NCI-H2171 (cell line): ENCODE results near the gene BPIFA2.
"Not testable (repeated sequence)": the region's sequence is repeated elsewhere in the genome, so short reads cannot be mapped to it uniquely, and the experiment has no call there.

Source experiments
- DNase-seq: peaks from one replicate; lab custom pipeline; 2025; lab: John Stamatoyannopoulos, UW

The BPIFA2 gene

DNA sequence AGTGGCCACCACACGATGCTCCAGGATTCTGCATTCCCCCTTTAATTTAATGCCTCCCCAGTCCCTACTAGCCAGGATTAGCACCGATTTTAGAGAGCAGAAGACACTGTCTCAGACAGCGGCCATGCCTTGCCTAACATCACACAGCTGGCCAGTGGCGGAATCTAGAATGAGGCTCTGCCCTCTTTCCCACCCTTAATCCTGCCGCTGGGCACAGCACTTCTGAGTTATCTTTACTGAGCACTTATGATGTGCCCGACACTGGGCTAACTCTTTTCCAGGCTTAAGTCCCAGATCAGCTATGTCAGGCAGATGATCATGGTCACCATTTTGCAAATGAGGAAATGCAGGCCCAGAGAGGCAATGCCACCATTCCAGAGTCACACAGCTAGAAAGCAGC lies 5.6 kb upstream of the BPIFA2 start:
- DNase-seq = no peak

DNA sequence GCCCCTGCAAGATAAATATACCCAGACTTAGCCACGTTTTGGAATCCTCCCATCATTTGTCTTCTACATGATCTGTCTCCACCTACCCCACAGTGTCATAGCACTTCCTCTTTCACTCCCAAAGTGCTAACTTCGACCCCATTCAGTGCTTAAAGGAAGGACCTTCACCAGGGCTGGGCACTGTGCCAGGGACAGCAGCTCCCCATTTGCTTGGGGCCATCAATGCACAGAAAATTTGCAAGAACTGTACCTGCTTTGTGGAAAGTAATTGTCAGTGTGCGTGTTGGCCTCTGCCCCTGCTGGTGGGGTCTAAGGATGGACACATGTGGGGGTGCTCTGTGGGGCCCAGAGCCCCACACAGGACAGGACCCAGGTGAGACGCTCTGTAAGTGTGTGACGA lies 5.2 kb upstream of the BPIFA2 start:
- DNase-seq = no peak

DNA sequence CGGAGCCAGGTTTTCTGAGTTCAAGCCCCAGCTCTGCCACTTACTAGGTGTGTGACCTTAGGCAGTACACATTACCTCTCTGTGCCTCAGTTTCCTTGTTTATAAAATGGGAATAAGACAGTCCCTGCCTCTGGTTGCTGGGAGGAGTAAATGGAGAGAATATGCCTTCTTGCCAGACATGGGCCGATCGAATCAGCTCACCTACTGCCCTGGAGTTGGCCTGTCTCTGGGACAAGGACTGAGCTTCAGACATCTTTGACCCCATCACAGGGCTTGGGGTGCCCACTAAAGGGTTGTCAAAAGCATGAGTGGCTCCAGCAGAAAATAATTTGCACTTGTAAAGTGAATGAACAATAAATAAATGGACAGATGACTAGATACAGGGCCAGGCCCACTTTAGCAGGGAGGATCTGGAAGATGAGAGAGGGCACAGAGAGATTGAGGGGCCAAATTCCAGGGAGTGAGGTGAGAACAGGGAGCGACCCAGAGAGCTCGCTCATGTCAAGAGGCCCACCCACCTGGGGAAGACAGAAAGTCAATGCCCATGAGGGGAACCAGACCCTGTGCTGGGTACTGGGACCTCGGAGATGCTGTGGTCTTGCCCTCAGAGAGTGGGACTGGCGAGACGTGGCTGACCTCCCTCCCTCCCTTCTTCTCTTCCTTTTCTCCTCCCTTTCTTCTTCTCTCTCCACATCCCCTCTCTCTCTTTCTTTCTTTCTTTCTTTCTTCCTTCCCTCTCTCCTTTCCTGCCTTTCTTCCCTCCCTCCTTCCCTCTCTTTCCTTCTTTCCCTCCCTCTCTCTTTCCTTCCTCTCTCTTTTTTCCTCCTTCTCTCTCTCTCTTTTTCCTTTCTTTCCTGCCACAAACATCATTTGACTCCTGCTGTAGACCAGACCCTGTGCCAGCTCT lies 3.9 kb upstream of the BPIFA2 start:
- no peak for DNase-seq

DNA sequence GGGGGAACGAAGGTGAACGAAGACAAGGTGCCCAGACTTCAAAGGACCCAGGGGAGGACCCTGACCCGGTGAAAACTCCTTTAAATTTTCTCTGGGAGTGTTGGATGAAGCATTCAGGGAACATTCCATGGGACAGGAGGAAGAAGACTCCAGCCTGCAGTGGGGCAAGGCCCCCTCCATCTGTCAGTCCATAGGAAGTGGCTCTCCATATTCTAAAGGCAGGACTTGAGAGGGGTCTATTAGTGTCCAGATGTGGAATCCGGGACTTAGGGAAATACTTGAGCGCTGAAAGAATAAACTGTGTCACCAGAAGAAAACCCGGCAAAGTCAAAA lies 3.2 kb upstream of the BPIFA2 start:
- no peak for DNase-seq

DNA sequence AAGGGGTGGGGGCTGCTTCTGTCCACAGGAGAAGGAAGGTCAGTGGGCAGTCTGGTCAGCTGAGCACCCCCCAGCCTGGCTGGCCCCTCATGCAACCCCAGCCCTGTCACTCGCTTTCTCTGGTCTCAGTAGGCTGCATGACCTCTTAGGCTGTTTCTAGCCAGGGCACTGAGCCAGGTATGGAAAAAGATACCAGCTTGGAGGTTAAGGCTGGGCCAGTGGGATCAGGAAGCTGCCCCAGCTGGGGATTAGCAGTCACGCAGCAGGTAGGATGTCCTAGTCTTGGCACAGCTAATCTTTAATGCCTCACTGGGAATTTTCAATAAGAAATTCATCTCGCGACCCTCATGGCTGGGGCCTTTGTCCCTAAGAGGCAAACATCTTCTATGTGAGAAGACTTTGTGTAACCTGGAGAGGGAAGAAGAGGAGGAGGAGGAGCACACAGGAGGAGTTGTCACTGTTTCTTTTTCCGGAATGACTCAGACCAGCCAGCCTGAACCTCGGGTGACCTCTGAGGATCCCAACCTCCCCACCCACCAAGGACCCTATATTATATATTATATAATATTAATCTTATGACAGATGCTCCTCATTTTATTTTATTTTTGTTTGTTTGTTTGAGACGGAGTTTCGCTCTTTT lies 2.4 kb upstream of the BPIFA2 start:
- peak; percentile 14 for DNase-seq

DNA sequence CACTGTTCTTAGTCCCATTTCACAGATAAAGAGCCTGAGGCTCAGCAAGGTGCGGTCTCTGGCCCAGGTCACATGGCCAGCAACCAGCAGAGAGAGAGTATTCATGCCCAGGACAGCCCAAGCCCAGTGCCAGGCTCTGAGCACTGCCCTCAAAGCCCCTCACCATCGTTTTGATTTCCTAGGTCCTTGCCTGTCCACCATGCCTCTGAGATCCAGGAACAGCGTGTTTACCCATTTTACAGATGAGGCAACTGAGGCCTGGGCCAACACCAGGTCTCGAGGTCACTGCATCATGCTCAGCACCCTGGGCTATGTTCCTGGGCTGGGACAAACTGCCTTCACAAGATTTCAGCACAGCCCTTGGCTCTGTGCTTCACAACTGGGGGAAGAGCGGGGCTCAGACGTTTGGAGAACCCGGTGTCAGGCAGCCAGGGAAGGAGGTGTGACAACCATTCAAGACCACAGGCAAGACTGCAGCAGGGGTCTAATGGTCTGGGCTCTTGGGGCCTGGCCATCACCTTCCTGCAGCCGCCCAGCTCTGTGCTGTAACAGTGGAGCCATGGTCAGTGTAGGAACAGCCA lies 1.3 kb upstream of the BPIFA2 start:
- no peak for DNase-seq

DNA sequence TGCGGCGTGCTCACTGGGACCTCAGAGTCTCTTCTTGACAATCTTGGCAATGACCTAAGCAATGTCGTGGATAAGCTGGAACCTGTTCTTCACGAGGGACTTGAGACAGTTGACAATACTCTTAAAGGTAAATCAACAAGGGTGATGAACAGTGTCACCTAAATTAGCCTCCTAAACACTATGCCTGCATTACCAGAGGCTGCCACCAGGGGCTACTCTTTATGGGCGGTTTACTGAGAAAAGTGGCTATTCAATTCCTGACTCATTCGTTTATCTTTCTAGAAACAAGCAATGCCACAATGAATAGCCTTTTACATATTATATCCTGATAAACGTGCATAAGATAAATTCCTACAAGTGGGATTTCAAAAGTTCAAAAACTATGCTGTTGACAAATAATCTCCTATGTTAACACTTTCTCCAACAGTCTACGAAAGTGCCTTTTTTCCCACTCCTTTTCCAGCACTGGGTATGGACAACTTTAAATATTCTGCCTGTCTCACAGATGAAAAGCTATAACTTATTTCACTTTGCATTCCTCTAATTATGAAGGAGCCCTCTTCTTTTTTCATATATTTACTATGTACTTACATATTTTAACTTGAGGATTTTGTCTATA lies 1.3 kb downstream of the BPIFA2 start:
- DNase-seq = no peak

DNA sequence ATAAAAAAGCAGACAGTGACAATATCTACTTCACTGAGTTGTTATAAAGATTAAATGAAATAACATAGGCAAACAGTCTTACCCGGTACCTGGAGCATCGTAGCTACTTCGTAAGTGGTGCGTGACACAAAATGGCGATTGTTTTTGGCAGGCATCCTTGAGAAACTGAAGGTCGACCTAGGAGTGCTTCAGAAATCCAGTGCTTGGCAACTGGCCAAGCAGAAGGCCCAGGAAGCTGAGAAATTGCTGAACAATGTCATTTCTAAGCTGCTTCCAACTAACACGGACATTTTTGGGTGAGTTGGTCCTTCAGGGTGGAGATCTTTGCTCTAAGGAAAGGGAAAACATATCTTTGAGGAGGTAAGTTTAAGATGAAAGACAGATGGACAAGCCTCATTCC lies 4.8 kb downstream of the BPIFA2 start:
- DNase-seq = peak; percentile 38

DNA sequence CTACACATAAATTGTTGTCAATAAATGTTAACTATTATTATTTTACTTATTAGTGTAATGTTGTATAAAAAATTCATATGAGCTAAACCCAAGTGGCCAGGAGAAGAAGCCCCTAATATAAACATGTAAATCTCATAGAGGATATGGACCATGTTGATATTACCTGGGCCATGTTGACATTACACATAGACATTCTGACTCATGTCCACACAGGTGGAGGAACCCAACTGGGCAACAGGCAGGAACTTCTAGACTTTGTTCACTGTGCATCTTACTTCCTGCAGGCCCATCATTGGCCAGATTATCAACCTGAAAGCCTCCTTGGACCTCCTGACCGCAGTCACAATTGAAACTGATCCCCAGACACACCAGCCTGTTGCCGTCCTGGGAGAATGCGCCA lies 7.2 kb downstream of the BPIFA2 start:
- no peak for DNase-seq

DNA sequence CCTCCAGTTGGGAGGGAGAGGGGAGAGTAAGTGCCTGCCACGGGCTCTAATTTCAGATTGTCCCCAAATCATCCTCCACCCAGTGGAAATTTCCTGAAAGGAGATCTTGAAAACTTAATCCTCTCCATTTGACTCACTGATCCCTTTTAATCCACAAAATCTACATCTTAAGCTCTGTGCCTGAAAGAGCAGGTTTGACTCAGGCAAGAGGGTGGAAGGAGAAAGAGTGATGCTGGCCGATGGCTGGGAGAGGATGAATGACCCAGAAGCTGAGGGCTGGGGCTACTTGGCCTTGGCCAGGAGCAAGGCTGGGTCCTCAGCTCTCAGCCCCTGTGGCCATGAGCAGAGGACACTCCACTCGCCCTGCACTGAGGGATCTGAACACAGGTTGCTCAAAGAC lies 8.1 kb downstream of the BPIFA2 start:
- no peak for DNase-seq

DNA sequence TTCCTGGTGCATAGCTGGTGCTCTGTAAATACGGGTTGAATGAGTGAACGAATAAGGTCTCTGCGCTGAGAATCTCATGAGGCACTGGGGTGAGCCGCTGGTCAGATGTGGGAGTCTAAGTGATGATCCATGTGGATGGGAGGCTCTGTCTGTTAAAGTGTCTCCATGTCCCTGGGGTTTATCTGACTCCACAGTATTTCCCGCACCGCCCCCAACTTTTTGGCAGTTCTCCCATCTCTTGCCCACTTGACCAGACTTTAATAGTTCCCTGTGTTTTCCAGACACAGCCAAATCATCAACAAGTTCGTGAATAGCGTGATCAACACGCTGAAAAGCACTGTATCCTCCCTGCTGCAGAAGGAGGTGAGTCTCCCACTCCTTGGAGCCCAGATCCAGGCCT lies 9.9 kb downstream of the BPIFA2 start:
- no peak for DNase-seq

DNA sequence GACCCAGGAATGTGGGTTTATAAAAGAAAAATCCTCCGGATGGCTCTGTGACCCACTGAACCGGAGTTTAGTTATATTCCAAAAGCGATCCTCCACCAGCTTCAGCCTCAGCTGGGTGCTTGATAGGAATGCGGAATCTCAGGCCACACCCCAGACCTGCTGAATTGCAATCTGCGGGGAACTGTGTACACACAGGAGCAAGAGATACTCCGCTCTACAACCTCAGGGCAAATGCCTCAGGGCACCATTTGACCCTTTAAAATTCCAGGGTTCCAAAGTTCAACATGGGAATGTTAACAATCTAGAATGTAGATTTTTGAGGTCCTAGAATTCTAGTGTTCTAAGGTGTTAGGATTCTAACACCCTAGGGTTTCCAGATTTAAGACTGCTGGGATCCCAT lies 10.8 kb downstream of the BPIFA2 start:
- DNase-seq = no peak

DNA sequence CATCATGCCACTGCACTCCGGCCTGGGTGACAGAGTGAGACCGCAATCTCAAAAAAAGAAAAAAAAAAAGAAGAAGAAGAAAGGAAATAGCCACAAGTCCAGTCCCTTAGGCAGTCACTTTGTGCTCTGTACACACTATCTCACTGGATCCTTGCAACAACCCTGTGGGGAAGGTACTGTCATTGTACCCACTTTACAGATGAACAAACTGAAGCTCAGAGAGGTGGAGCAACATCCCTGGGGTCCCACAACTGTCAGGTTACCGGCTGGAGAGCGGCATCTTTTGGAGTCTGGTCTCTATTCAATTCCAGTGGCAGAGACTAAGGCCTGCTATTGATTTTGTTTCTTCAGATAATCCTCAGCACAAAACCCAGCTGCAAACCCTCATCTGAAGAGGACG lies 12.2 kb downstream of the BPIFA2 start:
- DNase-seq = no peak

DNA sequence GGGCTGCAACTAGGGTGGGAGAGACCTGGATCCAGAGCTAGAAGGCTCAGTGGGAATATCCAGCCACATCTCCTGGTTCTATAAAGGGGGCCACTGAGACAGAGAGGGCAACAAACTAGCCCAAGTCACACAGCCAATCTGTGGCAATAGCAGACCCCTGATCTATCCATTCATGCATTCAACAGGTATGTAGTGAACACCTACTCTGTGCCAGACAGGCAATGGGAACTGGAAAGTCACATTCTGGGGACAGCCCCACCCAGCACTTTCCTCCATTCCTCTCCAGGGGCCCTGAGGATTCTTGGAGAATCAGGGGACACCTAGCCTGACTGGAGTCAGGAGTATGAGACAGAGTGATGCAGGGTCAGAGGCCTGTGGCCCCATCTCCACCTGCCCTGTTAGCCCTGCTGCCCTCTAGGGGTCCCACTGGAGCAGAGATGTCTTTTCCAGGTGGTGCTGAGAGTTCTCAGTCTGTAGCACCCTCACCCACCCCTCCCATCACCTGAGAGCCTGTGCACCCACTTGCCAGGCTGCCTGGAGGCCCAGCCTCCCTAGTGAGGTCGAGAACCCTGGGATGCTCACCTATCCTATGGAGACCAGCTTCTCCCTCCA lies 13.6 kb downstream of the BPIFA2 start:
- no peak for DNase-seq

DNA sequence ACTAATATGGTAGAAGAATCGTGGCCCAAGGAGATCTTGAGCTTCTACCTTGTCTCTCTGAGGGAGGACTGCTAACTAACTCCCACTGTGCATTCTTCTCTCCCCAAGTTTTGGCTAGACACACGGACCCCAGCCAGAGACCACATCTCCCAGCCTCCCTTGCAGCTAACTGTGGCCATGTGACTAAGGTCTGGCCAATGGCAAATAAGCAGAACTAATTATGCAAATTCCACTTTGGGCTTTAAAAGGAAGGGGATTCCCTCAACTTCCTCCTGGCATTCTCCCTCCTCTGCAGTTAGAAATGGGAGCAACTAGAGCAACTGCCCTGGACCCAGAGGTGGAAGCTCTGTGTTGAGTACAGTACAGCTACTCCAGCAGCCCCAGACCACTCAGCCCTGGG lies 15.4 kb downstream of the BPIFA2 start:
- DNase-seq = no peak

DNA sequence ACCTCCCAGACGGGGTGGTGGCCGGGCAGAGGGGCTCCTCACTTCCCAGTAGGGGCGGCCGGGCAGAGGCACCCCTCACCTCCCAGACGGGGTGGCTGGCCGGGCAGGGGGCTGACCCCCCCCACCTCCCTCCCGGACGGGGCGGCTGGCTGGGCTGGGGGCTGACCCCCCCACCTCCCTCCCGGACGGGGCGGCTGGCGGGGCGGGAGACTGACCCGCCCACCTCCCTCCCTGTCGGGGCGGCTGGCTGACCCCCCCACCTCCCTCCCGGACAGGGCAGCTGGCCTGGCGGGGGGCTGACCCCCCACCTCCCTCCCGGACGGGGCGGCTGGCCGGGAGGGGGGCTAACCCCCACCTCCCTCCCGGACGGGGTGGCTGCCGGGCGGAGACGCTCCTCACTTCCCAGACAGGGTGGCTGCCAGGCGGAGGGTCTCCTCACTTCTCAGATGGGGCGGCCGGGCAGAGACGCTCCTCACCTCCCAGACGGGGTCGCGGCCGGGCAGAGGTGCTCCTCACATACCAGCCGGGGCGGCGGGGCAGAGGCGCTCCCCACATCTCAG lies 17.2 kb downstream of the BPIFA2 start:
- DNase-seq = not testable (repeated sequence)

DNA sequence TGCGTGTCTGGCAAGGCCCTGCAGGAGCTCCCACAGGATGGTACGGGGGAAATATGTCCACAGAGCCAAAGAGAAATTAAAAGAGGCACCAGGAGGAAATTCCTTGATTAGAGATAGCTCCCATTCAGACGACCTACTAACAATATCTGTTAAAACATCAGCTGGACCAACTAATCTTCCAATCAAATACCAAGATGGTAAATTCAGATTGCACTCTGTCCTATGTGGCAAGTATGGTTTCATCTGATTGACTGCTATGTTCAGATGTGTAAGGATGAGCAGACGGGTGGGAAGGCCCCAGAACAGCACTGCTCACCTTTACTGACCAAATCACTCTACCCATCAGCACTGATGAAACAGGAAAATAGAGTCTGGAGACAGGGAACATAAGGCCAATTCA lies 19.5 kb downstream of the BPIFA2 start:
- no peak for DNase-seq

DNA sequence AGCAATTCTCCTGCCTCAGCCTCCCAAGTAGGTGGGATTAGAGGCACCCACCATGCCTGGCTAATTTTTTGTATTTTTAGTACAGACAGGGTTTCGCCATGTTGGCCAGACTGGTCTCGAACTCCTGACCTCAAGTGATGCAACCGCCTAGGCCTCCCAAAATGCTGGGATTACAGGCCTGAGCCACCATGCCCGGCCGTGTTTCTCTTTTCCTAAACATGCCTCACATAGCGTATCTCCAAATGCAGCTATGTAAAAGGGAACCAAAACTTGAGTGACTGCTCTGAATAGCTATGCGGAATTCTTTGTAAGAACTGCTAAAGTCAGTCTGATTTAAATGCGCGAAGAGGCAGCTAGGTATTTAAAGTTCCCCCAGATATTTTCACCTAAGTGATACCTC lies 20.5 kb downstream of the BPIFA2 start:
- DNase-seq = no peak

DNA sequence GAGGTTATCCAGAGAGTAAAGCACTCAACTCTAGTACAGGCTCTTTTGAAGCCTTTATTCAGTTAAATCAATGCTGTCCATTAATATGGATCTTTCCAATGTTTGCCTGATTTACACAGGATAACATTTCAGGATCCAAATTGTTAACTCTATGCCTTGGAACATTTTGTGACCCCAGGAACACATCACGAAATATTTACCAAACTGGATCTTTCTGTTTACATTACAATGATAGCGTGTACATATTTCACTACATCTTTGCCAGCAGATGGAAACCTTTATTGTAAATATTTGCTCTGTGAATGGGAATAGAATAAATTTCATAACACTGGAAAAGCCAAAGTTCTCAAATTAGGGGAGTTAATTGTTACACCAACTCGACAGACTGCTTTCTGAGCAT lies 23.5 kb downstream of the BPIFA2 start:
- DNase-seq = no peak

DNA sequence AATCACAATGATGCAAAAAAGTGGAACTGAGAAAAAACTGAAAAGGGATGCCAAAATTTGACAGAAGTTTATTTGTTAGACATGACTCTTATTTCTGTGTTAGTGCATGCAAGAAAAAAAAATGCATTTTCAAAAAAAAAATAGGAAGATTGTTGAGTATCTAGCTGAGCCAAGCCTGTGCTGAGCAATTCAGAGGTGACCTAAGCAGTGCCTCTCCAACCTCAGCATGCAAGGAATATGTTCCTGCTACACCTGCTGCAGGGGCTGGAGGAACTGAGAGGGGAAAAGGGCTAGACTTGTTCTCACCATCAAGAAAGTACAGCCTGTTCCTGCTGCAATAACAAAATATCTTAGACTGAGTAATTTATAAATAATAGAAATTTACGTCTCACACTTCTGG lies 24.0 kb downstream of the BPIFA2 start:
- DNase-seq = no peak

DNA sequence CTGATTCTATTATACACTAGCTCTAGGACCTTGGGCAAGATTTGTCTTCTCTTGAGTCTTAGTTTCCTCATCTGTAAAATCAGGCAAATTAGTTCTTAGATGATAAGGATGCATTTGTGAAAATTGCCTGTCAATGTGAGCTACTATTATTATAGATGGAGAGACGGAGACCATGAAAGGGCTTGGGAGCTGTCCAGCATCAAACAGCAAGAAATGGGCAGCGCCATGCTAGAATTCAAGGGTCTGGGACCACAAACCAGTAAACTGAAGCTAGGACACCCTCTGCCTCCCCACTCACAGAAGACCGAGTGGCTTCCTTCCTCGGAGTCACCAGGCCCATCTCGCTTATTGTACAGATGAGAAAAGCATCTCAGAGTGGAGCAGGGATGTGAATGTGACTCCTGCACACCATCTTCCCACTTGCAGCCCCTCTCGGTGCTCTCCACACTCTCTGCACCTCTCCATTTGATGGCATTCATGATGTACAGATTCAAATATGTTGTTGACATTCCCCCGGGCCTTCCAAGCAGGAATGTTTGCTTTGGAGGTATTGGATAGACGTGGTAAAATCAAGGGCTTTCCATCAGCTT lies 25.0 kb downstream of the BPIFA2 start:
- no peak for DNase-seq

DNA sequence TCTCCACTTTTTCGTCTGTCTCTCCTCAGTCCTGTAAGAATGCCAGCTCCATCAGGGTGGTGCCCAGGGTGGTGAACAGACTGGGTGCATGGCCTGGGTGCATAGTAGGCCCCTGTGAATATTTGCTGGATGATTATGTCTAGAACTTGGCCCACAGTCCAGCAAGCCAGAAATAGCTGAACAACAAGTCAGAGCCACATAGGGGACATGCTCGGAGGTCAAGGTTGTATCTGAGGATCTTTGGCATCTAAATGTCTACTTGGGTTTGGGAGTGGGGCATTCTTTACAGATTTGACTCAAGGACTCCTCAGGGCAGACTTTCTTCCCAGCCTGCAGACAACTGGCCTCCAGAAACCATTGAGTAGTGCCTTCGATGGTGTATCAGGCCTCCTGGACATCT lies 31.1 kb downstream of the BPIFA2 start:
- no peak for DNase-seq
